H9 (cell line): ENCODE measurements around the gene IL12B. TPM values are rescaled to one million over a fixed set of nuclear protein-coding genes. Genes with fewer than 3 reads are reported as not detected.

Source experiments
- DNase-seq: peaks from one replicate; pipeline ENCODE4 v3.0.0-alpha.2; 2017
- H2AFZ ChIP-seq: one replicate; pipeline ENCODE4 v1.6.1; 2013; ENCODE audit warnings: mild to moderate bottlenecking, low read length, control low read depth, moderate library complexity
- H2AK5ac ChIP-seq: 2 replicates; pipeline ENCODE4 v1.6.1; 2013; ENCODE audit warnings: low read length, control low read depth, mixed read lengths; ENCODE audit not compliant: insufficient read length
- H2BK120ac ChIP-seq: one replicate; pipeline ENCODE4 v1.6.1; 2013; ENCODE audit warnings: low read depth, mild to moderate bottlenecking, low read length, control low read depth, inconsistent platforms; ENCODE audit not compliant: poor library complexity, severe bottlenecking
- H2BK12ac ChIP-seq: 2 replicates; pipeline ENCODE4 v1.6.1; 2013; ENCODE audit warnings: low read length, control low read depth, mixed read lengths, low read depth; ENCODE audit not compliant: insufficient read length
- H2BK15ac ChIP-seq: 2 replicates; pipeline ENCODE4 v1.6.1; 2013; ENCODE audit warnings: low read depth, low read length, control low read depth
- H2BK20ac ChIP-seq: one replicate; pipeline ENCODE4 v1.6.1; 2013; ENCODE audit warnings: low read depth, mild to moderate bottlenecking, low read length, control low read depth, inconsistent platforms; ENCODE audit not compliant: poor library complexity, severe bottlenecking
- H2BK5ac ChIP-seq: 2 replicates; pipeline ENCODE4 v1.6.1; 2013; ENCODE audit warnings: low read length, control low read depth, mixed read lengths; ENCODE audit not compliant: insufficient read length
- H3K14ac ChIP-seq: 2 replicates; pipeline ENCODE4 v1.6.1; 2013; ENCODE audit warnings: low read length, control low read depth; ENCODE audit not compliant: insufficient read depth
- H3K18ac ChIP-seq: 2 replicates; pipeline ENCODE4 v1.6.1; 2013; ENCODE audit warnings: low read depth, mild to moderate bottlenecking, mixed read lengths, low read length, control low read depth; ENCODE audit not compliant: insufficient read length
- H3K23ac ChIP-seq: 2 replicates; pipeline ENCODE4 v1.6.1; 2013; ENCODE audit warnings: low read length, control low read depth, mixed read lengths, low read depth; ENCODE audit not compliant: insufficient read length
- H3K23me2 ChIP-seq: 2 replicates; pipeline ENCODE4 v1.6.1; 2013; ENCODE audit warnings: low read depth, mild to moderate bottlenecking, mixed read lengths, low read length, control low read depth; ENCODE audit not compliant: insufficient read length, poor library complexity, severe bottlenecking
- H3K27ac ChIP-seq: 2 replicates; pipeline ENCODE4 v1.5.1; 2013; ENCODE audit warnings: low read length, control low read depth, mixed read lengths, low read depth; ENCODE audit not compliant: insufficient read length
- H3K27me3 ChIP-seq: 2 replicates; pipeline ENCODE4 v1.6.1; 2013; ENCODE audit warnings: low read length, control low read depth, inconsistent platforms; ENCODE audit not compliant: insufficient read depth
- H3K4ac ChIP-seq: 2 replicates; pipeline ENCODE4 v1.6.1; 2013; ENCODE audit warnings: low read depth, mild to moderate bottlenecking, control low read depth, inconsistent platforms, low read length, moderate library complexity
- H3K4me1 ChIP-seq: 2 replicates; pipeline ENCODE4 v1.6.1; 2013; ENCODE audit warnings: low read length, control low read depth, inconsistent platforms; ENCODE audit not compliant: insufficient read depth
- H3K4me2 ChIP-seq: 2 replicates; pipeline ENCODE4 v1.6.1; 2013; ENCODE audit warnings: low read length, control low read depth, mixed read lengths; ENCODE audit not compliant: insufficient read length, insufficient read depth
- H3K56ac ChIP-seq: 2 replicates; pipeline ENCODE4 v1.6.1; 2013; ENCODE audit warnings: low read depth, mild to moderate bottlenecking, mixed read lengths, low read length, control low read depth; ENCODE audit not compliant: insufficient read length
- H3K79me1 ChIP-seq: 2 replicates; pipeline ENCODE4 v1.6.1; 2013; ENCODE audit warnings: low read depth, mild to moderate bottlenecking, moderate library complexity, low read length, control low read depth, inconsistent platforms; ENCODE audit not compliant: insufficient read depth, poor library complexity, severe bottlenecking
- H3K79me2 ChIP-seq: 2 replicates; pipeline ENCODE4 v1.6.1; 2013; ENCODE audit warnings: low read length, control low read depth, inconsistent platforms; ENCODE audit not compliant: insufficient read depth
- H3K9ac ChIP-seq: 2 replicates; pipeline ENCODE4 v1.6.1; 2013; ENCODE audit warnings: low read length, control low read depth, mixed read lengths; ENCODE audit not compliant: insufficient read length; ENCODE audit errors: extremely low read depth
- H3K9me3 ChIP-seq: one replicate; pipeline ENCODE4 v1.6.1; 2013; ENCODE audit warnings: low read depth, low read length, inconsistent platforms; ENCODE audit not compliant: control insufficient read depth
- H3T11ph ChIP-seq: one replicate; pipeline ENCODE4 v1.6.1; 2013; ENCODE audit warnings: mild to moderate bottlenecking, low read length, control low read depth, inconsistent platforms
- H4K20me1 ChIP-seq: one replicate; pipeline ENCODE4 v1.6.1; 2013; ENCODE audit not compliant: control insufficient read depth, insufficient read length, insufficient read depth
- H4K5ac ChIP-seq: 2 replicates; pipeline ENCODE4 v1.6.1; 2013; ENCODE audit warnings: low read depth, mild to moderate bottlenecking, mixed read lengths, low read length, control low read depth; ENCODE audit not compliant: insufficient read length
- H4K8ac ChIP-seq: replicated peaks from 2 replicates; pipeline ENCODE4 v1.6.1; 2013; ENCODE audit warnings: low read length, control low read depth, mixed read lengths, low read depth; ENCODE audit not compliant: insufficient read length
- H4K91ac ChIP-seq: 2 replicates; pipeline ENCODE4 v1.6.1; 2013; ENCODE audit warnings: low read depth, mild to moderate bottlenecking, moderate library complexity, mixed read lengths, low read length, control low read depth; ENCODE audit not compliant: insufficient read length
- H3K27ac Mint-ChIP-seq, 3 experiments: 2 replicates in 2 of 3; 3 replicates in 1 of 3; pipeline ENCODE4 v1.8.0; 2020 to 2021; ENCODE audit warnings: mixed read lengths in 3 of 3, mild to moderate bottlenecking in 1 of 3, moderate library complexity in 1 of 3
- H3K27me3 Mint-ChIP-seq: 2 replicates; pipeline ENCODE4 v1.8.0; 2021; ENCODE audit warnings: low read depth, mild to moderate bottlenecking, moderate library complexity, mixed read lengths
- H3K36me3 Mint-ChIP-seq, 3 experiments: 2 replicates in 2 of 3; 3 replicates in 1 of 3; pipeline ENCODE4 v1.8.0; 2020 to 2021; ENCODE audit warnings: low read depth in 3 of 3, mixed read lengths in 3 of 3; ENCODE audit not compliant: insufficient read depth in 1 of 3
- H3K4me1 Mint-ChIP-seq, 2 experiments: 2 replicates each; pipeline ENCODE4 v1.8.0; 2020; ENCODE audit warnings: mixed read lengths in 2 of 2
- H3K4me3 Mint-ChIP-seq, 2 experiments: 2 replicates in 1 of 2; 3 replicates in 1 of 2; pipeline ENCODE4 v1.8.0; 2020 to 2021; ENCODE audit warnings: mild to moderate bottlenecking in 2 of 2, mixed read lengths in 2 of 2, moderate library complexity in 1 of 2
- H3K9me3 Mint-ChIP-seq, 2 experiments: 2 replicates in 1 of 2; 3 replicates in 1 of 2; pipeline ENCODE4 v1.8.0; 2020; ENCODE audit warnings: mild to moderate bottlenecking in 2 of 2, mixed read lengths in 2 of 2, moderate library complexity in 1 of 2
- WGBS: extraction: QIAGEN DNeasy Blood & Tissue Kit; methylation state at CpG from one replicate; pipeline ENCODE4 v1.1.7; 2013; ENCODE audit warnings: missing lambda C conversion rate, low lambda C conversion rate, mixed read lengths; ENCODE audit not compliant: insufficient read length; ENCODE audit errors: extremely low coverage; 5-methylcytosine and 5-hydroxymethylcytosine counted together
- total RNA-seq: library from RNA; stranded (reverse); gene quantifications from 2 replicates; pipeline ENCODE4 v1.2.1, GENCODE V29; 2021
- TF ChIP-seq, protein P1 (sequence below): fragments of 200-600 bp; sonication (generic); conservative IDR thresholded peaks from 3 replicates; pipeline ENCODE4 v1.8.0; 2021; ENCODE audit warnings: antibody characterized with exemption, mild to moderate bottlenecking

The IL12B gene
- total RNA-seq, 1 experiment from 2014 or later: not detected

- no peak overlapping the region for H3K4me2 ChIP-seq
Observed at GRCh38 chr5:159345336-159345735, 15.0 kb upstream of the IL12B start.

More at GRCh38 chr5:159345336-159345735, 15.0 kb upstream of the IL12B start:
- no peak overlapping the region for H3K4ac ChIP-seq
- no peaks in the 10 kb centered on the region for H4K20me1 ChIP-seq
- Mint-ChIP-seq H3K27ac (no peak overlapping the region), H3K27me3 (peaks cover 15% of the 10 kb centered on the region), H3K4me3 (no peak overlapping the region), H3K36me3 (peaks cover 0 to 13% (median 4%) of the 10 kb centered on the region in 3 experiments; a peak in 1 of 7 replicates), H3K9me3 (peaks cover 3 to 16% of the 10 kb centered on the region in 2 experiments; a peak in 4 of 5 replicates), H3K4me1 (peaks cover 4% of the 10 kb centered on the region in 2 experiments; a peak in 3 of 4 replicates)
- no peak overlapping the region for H4K5ac ChIP-seq
- no peak overlapping the region for H2BK5ac ChIP-seq
- no peaks in the 10 kb centered on the region for H3K9me3 ChIP-seq
- no peak overlapping the region for H4K8ac ChIP-seq
- no peak overlapping the region for H3K14ac ChIP-seq
- H2BK12ac ChIP-seq: no peak overlapping the region
- H3K18ac ChIP-seq: no peak overlapping the region
- H2AFZ ChIP-seq: no peak overlapping the region
- no peak overlapping the region for H4K91ac ChIP-seq
- H2BK15ac ChIP-seq: no peak overlapping the region
- H3K79me1 ChIP-seq: no peaks in the 10 kb centered on the region
- no peak for DNase-seq
- no peak overlapping the region for H3K23ac ChIP-seq
- H3K27ac ChIP-seq: no peak overlapping the region
- H2BK120ac ChIP-seq: no peak overlapping the region
- H3T11ph ChIP-seq: no peak overlapping the region
- H3K23me2 ChIP-seq: no peaks in the 10 kb centered on the region
- H3K56ac ChIP-seq: no peak overlapping the region
- no peaks in the 10 kb centered on the region for H3K79me2 ChIP-seq
- TF ChIP-seq, protein P1, sequence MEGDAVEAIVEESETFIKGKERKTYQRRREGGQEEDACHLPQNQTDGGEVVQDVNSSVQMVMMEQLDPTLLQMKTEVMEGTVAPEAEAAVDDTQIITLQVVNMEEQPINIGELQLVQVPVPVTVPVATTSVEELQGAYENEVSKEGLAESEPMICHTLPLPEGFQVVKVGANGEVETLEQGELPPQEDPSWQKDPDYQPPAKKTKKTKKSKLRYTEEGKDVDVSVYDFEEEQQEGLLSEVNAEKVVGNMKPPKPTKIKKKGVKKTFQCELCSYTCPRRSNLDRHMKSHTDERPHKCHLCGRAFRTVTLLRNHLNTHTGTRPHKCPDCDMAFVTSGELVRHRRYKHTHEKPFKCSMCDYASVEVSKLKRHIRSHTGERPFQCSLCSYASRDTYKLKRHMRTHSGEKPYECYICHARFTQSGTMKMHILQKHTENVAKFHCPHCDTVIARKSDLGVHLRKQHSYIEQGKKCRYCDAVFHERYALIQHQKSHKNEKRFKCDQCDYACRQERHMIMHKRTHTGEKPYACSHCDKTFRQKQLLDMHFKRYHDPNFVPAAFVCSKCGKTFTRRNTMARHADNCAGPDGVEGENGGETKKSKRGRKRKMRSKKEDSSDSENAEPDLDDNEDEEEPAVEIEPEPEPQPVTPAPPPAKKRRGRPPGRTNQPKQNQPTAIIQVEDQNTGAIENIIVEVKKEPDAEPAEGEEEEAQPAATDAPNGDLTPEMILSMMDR: no peak
- H2AK5ac ChIP-seq: no peak overlapping the region
- no peak overlapping the region for H2BK20ac ChIP-seq
- no peak overlapping the region for H3K9ac ChIP-seq
- WGBS: no CpG with 5 or more reads among the region's 1 CpG
- no peaks in the 10 kb centered on the region for H3K27me3 ChIP-seq
- peaks cover 3% of the 10 kb centered on the region; the same call in 1 of the 2 replicates for H3K4me1 ChIP-seq
